Medulla oblongata (tissue), 1 donor: ENCODE measurements around the gene TBCD.

Experiments used
- DNase-seq: peaks from one replicate; pipeline ENCODE4 v3.0.0-alpha.2; 2015; ENCODE audit errors: extremely low spot score

Gene TBCD

GRCh38 chr17:82869536-82869935, 117.7 kb downstream of the TBCD start:
- no peak for DNase-seq

DNA sequence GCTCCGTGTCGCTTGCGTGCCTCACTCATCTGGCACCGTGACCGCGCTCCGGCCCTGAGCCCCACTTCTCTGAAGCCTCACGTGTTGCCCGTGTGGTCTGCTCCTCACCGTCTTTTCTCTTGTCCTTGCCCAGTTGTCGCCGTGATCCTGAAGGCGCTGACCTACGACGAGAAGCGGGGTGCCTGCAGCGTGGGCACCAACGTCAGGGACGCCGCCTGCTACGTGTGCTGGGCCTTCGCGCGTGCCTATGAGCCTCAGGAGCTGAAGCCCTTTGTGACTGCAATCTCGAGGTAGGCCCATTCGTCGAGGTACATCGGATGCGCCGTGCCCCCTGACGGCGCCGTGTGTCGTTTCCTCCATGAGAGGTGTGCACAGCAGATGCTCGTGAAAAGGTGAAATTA, 118.2 kb downstream of the TBCD start:
- no peak for DNase-seq

DNA sequence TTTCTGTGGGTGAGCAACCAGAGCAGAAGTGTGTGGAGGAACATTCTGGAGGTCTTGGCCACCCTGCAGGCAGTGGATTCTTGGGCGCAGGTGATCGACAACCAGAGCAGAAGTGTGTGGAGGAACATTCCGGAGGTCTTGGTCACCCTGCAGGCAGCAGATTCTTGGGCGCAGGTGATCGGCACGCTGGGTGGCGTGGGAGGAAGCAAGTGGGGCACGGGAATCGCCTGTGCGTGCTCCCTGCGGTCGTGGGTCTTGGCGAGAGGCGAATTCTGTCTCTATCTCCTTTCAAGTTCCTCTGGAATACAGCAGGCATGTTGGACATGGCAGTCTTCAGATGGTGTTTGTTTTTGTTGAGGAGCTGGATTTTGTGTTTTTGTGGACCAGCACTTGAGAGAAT, 118.7 kb downstream of the TBCD start:
- DNase-seq = no peak

- DNase-seq = no peak
Observed at GRCh38 chr17:82871056-82871775, 119.4 kb downstream of the TBCD start.

DNA sequence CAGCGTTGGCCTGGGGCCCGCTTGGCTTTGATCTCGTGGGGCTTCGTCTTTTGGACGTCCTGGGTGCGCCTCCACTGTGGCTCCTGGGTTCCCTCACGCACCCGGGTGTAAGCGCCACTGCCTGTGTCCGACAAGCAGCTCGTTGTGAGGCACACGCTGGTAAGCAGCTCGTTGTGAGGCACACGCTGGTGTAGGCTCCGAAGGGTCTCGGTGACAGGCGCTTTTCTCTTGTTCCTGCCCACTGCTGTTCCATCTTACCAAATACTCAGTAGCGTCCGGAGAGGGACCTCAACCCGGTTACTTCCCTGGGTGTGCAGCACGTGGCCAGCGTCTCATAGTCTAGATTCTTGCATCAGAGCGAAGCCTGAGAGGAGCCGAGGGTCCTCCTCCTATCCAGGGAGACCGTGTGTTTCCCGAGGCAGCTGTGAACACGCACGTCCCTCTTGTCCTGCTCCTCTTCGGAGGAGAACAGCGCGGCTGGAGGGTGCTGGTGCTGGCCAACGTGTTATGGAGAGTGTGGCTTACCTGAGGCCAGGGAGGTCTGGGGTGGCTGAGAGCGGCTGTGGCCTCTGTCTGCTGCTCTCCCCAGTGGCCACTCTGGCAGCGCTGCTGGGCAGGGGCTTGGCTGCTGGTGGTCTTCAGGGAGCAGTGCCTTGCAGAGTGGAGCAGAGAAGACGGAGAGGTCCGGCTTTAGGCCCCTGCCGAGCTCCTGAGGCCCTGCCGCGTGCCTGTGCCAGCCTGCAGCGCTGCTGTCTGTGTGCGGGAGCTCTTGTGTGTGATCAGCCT, 120.1 kb downstream of the TBCD start:
- no peak for DNase-seq

GRCh38 chr17:82872591-82873520, 121.0 kb downstream of the TBCD start:
- DNase-seq = no peak

GRCh38 chr17:82873521-82873920, 121.7 kb downstream of the TBCD start:
- DNase-seq = no peak

DNA sequence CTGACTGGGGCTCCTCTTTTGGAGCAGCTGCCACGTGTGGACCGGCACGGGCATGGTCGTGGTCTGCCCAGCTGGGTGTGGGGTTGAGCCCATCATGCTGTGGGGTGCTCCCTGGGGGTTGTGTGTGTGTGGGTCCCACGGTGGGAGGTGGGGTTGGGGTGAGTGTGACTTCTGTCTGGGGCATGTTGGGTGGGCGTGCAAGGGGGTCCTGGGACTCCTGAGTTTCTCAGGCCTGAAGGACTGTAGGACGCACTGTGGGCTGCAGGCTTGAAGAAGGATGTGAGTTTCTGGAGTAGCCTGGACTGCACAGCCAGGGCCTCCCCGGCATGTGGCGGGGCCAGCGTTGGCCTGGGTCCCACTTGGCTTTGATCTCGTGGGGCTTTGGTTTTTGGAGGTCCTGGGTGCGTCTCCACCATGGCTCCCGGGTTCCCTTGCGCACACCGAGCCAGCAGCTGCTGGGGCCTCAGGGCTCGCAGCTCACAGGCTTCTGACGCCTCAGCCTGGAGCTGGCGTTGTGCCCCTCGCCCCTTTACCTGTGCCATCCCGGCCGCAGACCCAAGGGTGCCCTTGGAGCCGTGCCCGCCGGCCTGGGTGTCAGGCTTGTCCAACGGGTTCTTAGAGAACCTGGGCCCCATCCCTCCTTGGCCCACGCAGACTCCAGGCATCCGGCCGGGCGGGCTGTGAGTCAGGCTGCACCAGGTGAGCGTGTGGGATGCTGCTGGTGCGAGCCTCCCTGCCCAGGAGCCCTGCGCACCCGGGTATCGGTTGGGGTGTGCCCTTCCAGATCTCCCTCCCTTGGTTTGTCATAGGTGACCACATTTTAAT, 122.4 kb downstream of the TBCD start:
- DNase-seq = no peak

DNA sequence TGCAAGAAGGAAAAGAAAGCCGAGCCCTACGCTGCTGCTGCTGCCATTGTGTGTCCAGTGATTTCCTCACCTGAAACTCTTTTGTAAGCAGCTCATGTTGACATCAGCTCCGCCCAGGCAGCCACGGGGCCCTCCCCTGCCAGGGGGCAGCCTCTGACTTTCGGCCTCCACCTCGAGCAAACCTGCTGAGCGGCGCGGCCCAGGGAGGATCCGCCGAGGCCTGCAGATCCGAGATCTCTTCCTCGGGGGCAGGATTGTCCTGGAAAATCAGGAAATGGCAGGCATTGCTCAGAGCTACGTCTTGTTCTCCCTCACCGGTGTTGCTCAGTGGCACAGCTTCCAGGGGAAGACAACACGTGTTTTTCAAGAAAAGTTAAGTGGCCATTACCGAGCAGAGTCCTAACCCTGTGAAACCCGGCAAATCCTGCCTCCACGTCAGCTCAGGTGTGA, 123.6 kb downstream of the TBCD start:
- DNase-seq = no peak

GRCh38 chr17:82876149-82876548, 124.3 kb downstream of the TBCD start:
- DNase-seq = no peak

DNA sequence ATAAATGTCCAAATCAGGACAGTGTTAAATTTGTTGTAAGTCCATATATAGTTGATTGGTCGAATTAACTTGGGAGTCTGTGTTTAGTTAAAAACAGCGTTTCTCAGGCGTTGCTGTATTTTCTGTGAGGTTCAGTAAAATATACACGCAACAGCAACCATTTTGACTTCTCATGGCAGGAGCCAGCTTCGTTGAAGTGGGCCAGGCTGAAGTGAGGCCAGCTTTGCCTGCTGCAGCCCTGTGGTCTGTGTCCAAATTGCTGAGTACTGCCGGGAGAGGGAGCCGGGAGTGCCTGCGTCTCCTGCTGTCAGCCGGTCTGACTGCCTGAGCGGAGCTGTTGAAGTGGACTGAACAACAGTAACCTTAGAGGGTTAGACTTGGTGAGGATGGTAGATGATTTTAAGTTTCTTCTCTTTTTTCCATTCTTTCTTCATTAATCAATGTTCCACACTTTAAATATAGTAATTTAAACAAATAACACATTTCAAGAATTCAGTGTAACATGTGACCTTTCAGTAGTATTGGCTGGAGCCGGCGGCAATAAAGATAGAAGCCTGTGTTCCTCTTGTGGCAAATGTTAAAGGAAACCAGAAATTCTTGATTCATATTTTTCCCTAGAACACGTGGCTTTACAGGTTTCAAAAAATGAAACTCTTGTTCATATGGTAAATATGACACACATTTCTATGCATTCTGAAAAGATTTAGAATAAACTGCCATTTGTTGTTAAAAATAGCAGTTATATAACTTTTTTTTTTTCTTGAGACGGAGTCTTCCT, 124.9 kb downstream of the TBCD start:
- peak; percentile 87 for DNase-seq

DNA sequence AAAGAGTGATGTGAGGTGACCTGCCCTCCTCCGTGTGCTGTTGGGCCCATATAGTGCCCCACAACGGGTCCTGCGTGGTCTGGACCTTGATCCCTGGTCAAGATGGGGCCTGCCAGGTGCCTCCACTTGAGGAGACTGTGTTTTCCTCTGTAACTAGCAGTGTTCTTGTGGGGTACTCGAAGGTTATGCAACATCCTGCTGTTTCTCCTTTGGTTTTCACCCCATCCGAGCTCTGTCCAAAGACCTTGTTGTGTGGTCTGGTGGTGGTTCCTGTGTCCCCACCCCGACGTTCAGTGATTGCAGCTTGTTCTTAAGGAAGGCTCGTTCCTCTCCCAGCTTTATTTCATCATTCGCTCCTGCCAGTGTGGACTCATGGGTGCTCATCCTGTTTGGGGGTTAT, 126.7 kb downstream of the TBCD start:
- no peak for DNase-seq

DNA sequence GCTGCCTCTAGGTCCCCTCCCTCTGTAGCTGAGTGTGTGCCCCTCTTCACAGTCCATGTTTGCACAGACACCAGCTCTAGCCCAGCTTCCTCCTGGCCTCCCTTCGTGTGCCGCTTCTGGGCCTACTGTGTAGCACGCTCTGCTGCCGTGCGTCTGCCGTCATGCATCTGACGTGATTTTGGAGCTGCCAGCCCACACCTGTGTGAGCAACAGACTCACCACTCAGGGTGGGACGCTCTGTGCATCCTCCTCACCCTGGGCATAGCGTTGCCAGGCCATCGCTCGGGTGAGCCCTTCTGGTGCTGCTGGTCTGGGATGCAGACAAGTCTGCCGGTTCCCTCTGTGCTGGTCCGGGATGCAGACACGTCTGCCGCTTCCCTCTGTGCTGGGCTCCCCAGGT, 127.4 kb downstream of the TBCD start:
- DNase-seq = no peak

DNA sequence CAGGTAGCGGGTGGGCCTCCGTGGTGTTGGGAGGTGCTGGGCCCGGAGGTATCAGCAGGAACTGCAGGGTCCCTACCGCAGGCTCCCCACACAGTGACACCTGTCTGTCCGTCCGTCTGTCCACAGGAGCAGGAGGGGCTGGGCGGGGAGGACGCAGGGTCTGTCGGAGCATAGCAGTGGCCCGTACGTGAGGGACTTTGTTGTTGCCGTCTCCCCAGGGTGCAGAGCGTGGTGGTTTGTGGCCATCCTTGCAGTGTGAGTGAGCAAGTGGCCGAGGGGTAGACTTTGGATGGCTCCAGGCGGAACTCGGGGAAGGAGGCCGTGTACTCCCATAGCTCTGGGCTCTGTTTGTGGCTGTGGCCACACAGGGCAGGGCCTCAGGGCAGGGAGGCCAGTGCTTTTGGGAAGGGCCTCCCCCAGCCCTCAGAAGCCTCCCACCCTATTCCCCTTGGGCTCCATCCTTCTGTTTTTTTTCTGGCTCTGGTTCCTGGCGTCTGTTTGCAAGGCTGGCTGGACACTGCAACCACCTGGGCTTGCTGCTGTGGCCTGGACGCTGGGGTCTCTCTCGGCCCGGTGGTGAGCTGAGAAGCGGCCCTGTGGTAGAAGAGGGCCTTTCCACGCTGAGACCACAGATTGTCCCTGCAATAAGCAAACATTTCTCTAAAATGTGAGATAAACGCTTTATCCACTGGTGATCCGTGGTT, 128.9 kb downstream of the TBCD start:
- DNase-seq = no peak

- peak; percentile 37 for DNase-seq
Observed at GRCh38 chr17:82881324-82881823, 129.5 kb downstream of the TBCD start.

GRCh38 chr17:82881900-82882714, 130.2 kb downstream of the TBCD start:
- DNase-seq = peak; percentile 84

DNA sequence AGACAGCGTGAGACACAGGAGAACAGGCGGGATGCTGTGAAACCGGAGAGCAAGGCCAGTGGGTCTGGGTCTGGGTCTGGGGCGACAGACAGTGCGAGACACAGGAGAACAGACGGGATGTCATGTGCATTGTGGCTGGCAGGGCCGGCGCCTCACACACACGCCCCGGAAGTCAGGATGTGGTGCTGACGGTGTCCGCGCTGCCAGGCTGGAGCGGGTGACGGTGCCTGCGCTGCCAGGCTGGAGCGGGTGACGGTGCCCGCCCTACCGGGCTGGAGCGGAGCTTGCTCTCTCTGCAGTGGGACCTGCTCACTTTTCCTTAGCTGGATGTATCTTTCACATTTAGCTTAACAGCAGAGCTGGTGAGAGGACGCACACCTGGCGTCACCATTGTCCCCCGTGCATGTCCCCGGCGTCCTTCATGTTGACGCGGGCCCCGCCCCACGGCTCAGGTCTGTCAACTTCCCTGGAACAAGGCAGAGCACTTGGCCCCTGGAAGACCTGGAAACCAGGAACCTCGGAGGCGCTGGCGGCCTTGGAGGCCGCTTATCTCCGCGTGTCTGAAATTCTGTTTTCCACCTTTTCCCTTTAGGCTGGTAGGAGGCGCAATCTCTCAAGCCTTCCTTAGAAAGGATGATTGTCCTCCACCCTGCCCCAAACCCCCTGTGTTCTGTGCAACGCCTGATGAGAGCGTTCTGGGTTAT, 131.0 kb downstream of the TBCD start:
- no peak for DNase-seq

DNA sequence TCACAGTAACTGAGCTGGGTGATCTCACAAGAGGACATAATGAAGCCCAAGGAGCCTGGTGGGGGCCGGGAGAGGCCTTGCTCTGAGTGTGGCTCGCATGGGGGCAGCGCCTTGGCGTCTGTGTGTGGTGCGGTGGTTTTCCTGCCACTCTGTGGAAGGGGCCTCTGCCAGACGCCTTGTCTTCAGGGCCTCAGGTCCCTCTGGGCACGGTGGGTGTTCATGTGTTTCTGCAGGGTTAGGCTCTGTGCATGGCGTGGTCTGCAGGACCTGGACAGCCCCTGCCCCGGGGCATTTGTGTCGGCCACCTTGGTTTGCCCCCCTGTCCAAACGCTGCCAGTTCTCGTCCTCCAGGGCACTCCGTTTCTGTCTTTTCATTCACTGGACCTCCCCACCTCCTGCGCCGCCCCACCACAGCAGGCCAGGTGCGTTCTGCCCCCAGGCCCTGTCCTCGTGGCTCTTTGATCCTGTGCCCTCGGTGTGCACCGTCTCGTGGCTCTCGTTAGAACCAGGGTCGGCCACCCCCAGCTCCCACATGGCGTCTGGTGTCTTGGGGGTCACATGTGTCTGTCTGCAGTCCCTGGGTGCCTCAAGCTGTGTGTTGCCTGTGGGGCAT, 131.7 kb downstream of the TBCD start:
- DNase-seq = no peak
